IMR-90 (cell line): ENCODE data around the gene NDUFAB1. TPM values are rescaled to one million over a fixed set of nuclear protein-coding genes. Genes with fewer than 3 reads are reported as not detected.

Experiments
- ATAC-seq: fragments of 200-7000 bp; cut with Tn5 transposase; 2 replicates; pipeline ENCODE4 v1.9.1; 2020; ENCODE audit warnings: low read depth, mild to moderate bottlenecking, moderate library complexity
- BruUV-seq: library from RNA; stranded (reverse); fragments of 400-500 nt; replicated peaks from 2 replicates; lab custom pipeline; 2021; lab: Mats Ljungman, UMichigan
- CTCF ChIA-PET: fragments of 300-600 bp; formaldehyde crosslinking; extraction: SDS; loops from one replicate; lab custom pipeline; 2021; ENCODE audit warnings: antibody characterized with exemption; lab: Yijun Ruan, JAX
- POLR2A ChIA-PET: fragments of 300-600 bp; sonication (Branson Sonifier 250); formaldehyde crosslinking; loops from one replicate; lab custom pipeline; 2022; ENCODE audit warnings: antibody characterized with exemption; ENCODE audit not compliant: unreplicated experiment; lab: Charles Lee
- DNase-seq: peaks from one replicate; pipeline ENCODE4 v3.0.0; 2013
- H2AFZ ChIP-seq: replicated peaks from 2 replicates; pipeline ENCODE3; 2013; ENCODE audit warnings: low read length, mild to moderate bottlenecking; ENCODE audit not compliant: poor library complexity
- H2AK5ac ChIP-seq: 2 replicates; pipeline ENCODE4 v1.6.1; 2013; ENCODE audit warnings: low read depth, low read length, inconsistent platforms
- H2AK9ac ChIP-seq: replicated peaks from 2 replicates; pipeline ENCODE3; 2013; ENCODE audit warnings: mild to moderate bottlenecking, low read depth, low read length, moderate library complexity; ENCODE audit not compliant: poor library complexity
- H2BK120ac ChIP-seq: 2 replicates; pipeline ENCODE4 v1.6.1; 2013; ENCODE audit warnings: low read depth, low read length, inconsistent platforms
- H2BK15ac ChIP-seq: 3 replicates; pipeline ENCODE4 v1.6.1; 2013; ENCODE audit warnings: low read depth, low read length, inconsistent platforms
- H2BK20ac ChIP-seq: 2 replicates; pipeline ENCODE4 v1.6.1; 2013; ENCODE audit warnings: low read depth, mild to moderate bottlenecking, inconsistent platforms, low read length, moderate library complexity
- H2BK5ac ChIP-seq: 2 replicates; pipeline ENCODE4 v1.6.1; 2013; ENCODE audit warnings: mild to moderate bottlenecking, low read depth, low read length, inconsistent platforms; ENCODE audit not compliant: poor library complexity, severe bottlenecking
- H3K14ac ChIP-seq: replicated peaks from 2 replicates; pipeline ENCODE4 v1.6.1; 2013; ENCODE audit warnings: low read depth, low read length, inconsistent platforms
- H3K18ac ChIP-seq: 2 replicates; pipeline ENCODE4 v1.6.1; 2013; ENCODE audit warnings: low read depth, low read length, control low read depth
- H3K23ac ChIP-seq: 2 replicates; pipeline ENCODE4 v1.6.1; 2013; ENCODE audit warnings: low read depth, low read length, inconsistent platforms
- H3K27ac ChIP-seq: 2 replicates; pipeline ENCODE4 v1.5.1; 2013; ENCODE audit warnings: mild to moderate bottlenecking, control low read depth, low read length; ENCODE audit not compliant: insufficient read depth
- H3K27me3 ChIP-seq: 2 replicates; pipeline ENCODE4 v1.6.1; 2013; ENCODE audit warnings: low read length; ENCODE audit not compliant: control insufficient read depth, insufficient read depth
- H3K36me3 ChIP-seq: 2 replicates; pipeline ENCODE4 v1.6.1; 2013; ENCODE audit warnings: low read length, mixed read lengths; ENCODE audit not compliant: control insufficient read depth, insufficient read depth
- H3K4ac ChIP-seq: 2 replicates; pipeline ENCODE4 v1.6.1; 2013; ENCODE audit warnings: low read depth, low read length, inconsistent platforms
- H3K4me1 ChIP-seq: 2 replicates; pipeline ENCODE4 v1.6.1; 2013; ENCODE audit warnings: low read length, mixed read lengths; ENCODE audit not compliant: control insufficient read depth, insufficient read depth
- H3K4me2 ChIP-seq: 2 replicates; pipeline ENCODE4 v1.6.1; 2013; ENCODE audit warnings: low read depth, mild to moderate bottlenecking, control low read depth, low read length, moderate library complexity
- H3K4me3 ChIP-seq: 2 replicates; pipeline ENCODE4 v1.5.1; 2013; ENCODE audit warnings: low read depth, mild to moderate bottlenecking, control low read depth, low read length, moderate library complexity; ENCODE audit not compliant: insufficient read depth
- H3K56ac ChIP-seq: 2 replicates; pipeline ENCODE4 v1.6.1; 2013; ENCODE audit warnings: low read length, inconsistent platforms; ENCODE audit not compliant: insufficient read depth; ENCODE audit errors: extremely low read depth
- H3K79me1 ChIP-seq, 2 experiments: 2 replicates each; pipeline ENCODE4 v1.6.1; 2013; ENCODE audit warnings: low read length in 2 of 2, inconsistent platforms in 1 of 2, low read depth in 1 of 2
- H3K9ac ChIP-seq: 2 replicates; pipeline ENCODE4 v1.6.1; 2013; ENCODE audit warnings: low read depth, low read length, control low read depth
- H3K9me1 ChIP-seq: 2 replicates; pipeline ENCODE4 v1.6.1; 2013; ENCODE audit warnings: low read length, inconsistent platforms; ENCODE audit not compliant: insufficient read depth
- H3K9me3 ChIP-seq: 2 replicates; pipeline ENCODE4 v1.6.1; 2013; ENCODE audit warnings: low read length; ENCODE audit not compliant: control insufficient read depth, insufficient read depth
- H4K20me1 ChIP-seq: 2 replicates; pipeline ENCODE4 v1.6.1; 2013; ENCODE audit warnings: low read length, inconsistent platforms; ENCODE audit not compliant: insufficient read depth
- H4K5ac ChIP-seq: 2 replicates; pipeline ENCODE4 v1.6.1; 2013; ENCODE audit warnings: mild to moderate bottlenecking, low read depth, low read length, control low read depth
- H4K8ac ChIP-seq, 2 experiments: 2 replicates each; pipeline ENCODE4 v1.6.1; 2013; ENCODE audit warnings: low read depth in 2 of 2, low read length in 2 of 2, control low read depth in 1 of 2, inconsistent platforms in 1 of 2
- H4K91ac ChIP-seq: 2 replicates; pipeline ENCODE4 v1.6.1; 2013; ENCODE audit warnings: low read depth, low read length, inconsistent platforms; ENCODE audit not compliant: insufficient read depth
- CEBPB ChIP-seq: IDR thresholded peaks from 2 replicates; pipeline ENCODE4 v1.6.1; 2012; ENCODE audit warnings: low read depth, low read length, improper control_type of control experiment
- MAFK ChIP-seq: IDR thresholded peaks from 2 replicates; pipeline ENCODE4 v1.6.1; 2012; ENCODE audit warnings: low read depth, low read length, improper control_type of control experiment
- NFE2L2 ChIP-seq: fragments of 150-350 bp; IDR thresholded peaks from 2 replicates; pipeline ENCODE4 v1.6.1; 2016; ENCODE audit warnings: low read depth, mild to moderate bottlenecking, low read length
- RFX5 ChIP-seq: IDR thresholded peaks from 2 replicates; pipeline ENCODE4 v1.8.0; 2012; ENCODE audit warnings: low read depth, mild to moderate bottlenecking, low read length, moderate library complexity
- SMC3 ChIP-seq: fragments of 150-350 bp; IDR thresholded peaks from 2 replicates; pipeline ENCODE4 v1.6.1; 2016; ENCODE audit warnings: low read depth, mild to moderate bottlenecking, antibody characterized with exemption, low read length, moderate library complexity
- WGBS, 2 experiments: methylation state at CpG; one replicate each; pipeline versions ENCODE4 v1.1.5 to v1.1.7; 2013; ENCODE audit warnings: missing lambda C conversion rate in 2 of 2; ENCODE audit not compliant: insufficient read length in 1 of 2; ENCODE audit errors: extremely low coverage in 2 of 2; 5-methylcytosine and 5-hydroxymethylcytosine counted together
- dilution Hi-C: fragments of 300-500 bp; cut with HindIII; formaldehyde crosslinking; loops from one replicate; pipeline ENCODE4 v1.14.3; 2018; ENCODE audit warnings: low sequenced_read_pairs; ENCODE audit not compliant: unreplicated experiment
- in situ Hi-C: fragments of 300-500 bp; cut with MboI; formaldehyde crosslinking; loops from 3 replicates; pipeline ENCODE4 v1.14.3; 2019; ENCODE audit warnings: low sequenced_read_pairs, inconsistent platforms, mixed read lengths
- intact Hi-C: fragments of 100-400 bp; cut with micrococcal nuclease; formaldehyde crosslinking; loops from 2 replicates; pipeline ENCODE4 v1.10.0; 2022
- polyA plus RNA-seq, 3 experiments: library from polyadenylated mRNA; depleted of rRNA; stranded (reverse); fragments of >200 nt; gene quantifications; 2 replicates each; pipeline ENCODE4 v1.2.3, GENCODE V29; 2012; ENCODE audit warnings: low replicate concordance in 1 of 3
- total RNA-seq: library from RNA; depleted of rRNA; stranded (reverse); fragments of >200 nt; gene quantifications from 2 replicates; pipeline ENCODE4 v1.2.3, GENCODE V29; 2012
- TF ChIP-seq, protein P1 (sequence below): fragments of 150-350 bp; IDR thresholded peaks from 2 replicates; pipeline ENCODE4 v1.6.1; 2016; ENCODE audit warnings: low read depth, mild to moderate bottlenecking, low read length, moderate library complexity, borderline replicate concordance
- TF ChIP-seq, protein P2 (sequence below): conservative IDR thresholded peaks from 2 replicates; pipeline ENCODE4 v1.5.1; 2012; ENCODE audit warnings: mild to moderate bottlenecking, low read depth, low read length, improper control_type of control experiment
- TF ChIP-seq, protein P3 (sequence below): fragments of 150-350 bp; IDR thresholded peaks from 2 replicates; pipeline ENCODE4 v1.6.1; 2017; ENCODE audit warnings: mild to moderate bottlenecking, antibody characterized with exemption, low read length, low read depth

The NDUFAB1 gene
- total and polyA plus RNA-seq, 2 of the 4 experiments (the other 2 are of a cell fraction) = 117 to 146 TPM

DNA sequence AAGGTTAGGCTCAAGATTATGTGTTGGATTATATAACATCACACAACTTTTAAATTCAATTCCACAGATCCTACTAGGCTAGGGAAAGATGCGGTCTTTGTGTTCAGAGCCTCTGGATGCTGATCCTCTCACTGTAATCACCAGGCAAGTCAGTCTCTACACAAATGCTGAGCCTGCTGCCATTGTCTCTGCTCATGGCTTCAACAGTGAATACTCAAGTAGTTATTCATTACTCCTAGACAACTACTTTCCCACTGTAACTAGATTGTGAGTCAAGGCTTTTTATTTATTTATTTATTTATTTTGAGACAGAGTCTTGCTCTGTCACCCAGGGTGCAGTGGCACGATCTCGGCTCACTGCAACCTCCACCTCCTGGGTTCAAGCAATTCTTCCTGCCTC lies 15.8 kb upstream of the NDUFAB1 start:
- CTCF ChIA-PET = interaction anchor here (0.7 kb wide), 1 partner anchor 28 kb away, joined by 3 read pairs; no protein-coding TSS in a partner anchor
- H2BK120ac ChIP-seq = no peak overlapping the region
- H3K23ac ChIP-seq = no peak overlapping the region
- no peak overlapping the region for H2AK9ac ChIP-seq
- intact Hi-C loops (no loop called here), dilution Hi-C loops (no loop called here), in situ Hi-C loops (no loop called here)
- H3K9me3 ChIP-seq = no peaks in the 10 kb centered on the region
- H2BK20ac ChIP-seq = no peak overlapping the region
- no peak overlapping the region for H3K56ac ChIP-seq
- H4K5ac ChIP-seq = no peak overlapping the region
- no peak overlapping the region for H3K27ac ChIP-seq
- H2BK15ac ChIP-seq = no peak overlapping the region
- no peak overlapping the region for H3K4me3 ChIP-seq
- H3K4me1 ChIP-seq = no peaks in the 10 kb centered on the region
- H3K4me2 ChIP-seq = no peak overlapping the region
- H3K27me3 ChIP-seq = no peaks in the 10 kb centered on the region
- no peak overlapping the region for H3K18ac ChIP-seq
- BruUV-seq = no TSS peak
- no peak for ATAC-seq
- H2BK5ac ChIP-seq = no peak overlapping the region
- H3K36me3 ChIP-seq = peaks cover 19% of the 10 kb centered on the region
- H4K91ac ChIP-seq = no peak overlapping the region
- no peak for DNase-seq
- no peak overlapping the region for H3K9ac ChIP-seq
- H3K79me1 ChIP-seq = no peaks in the 10 kb centered on the region
- no peaks in the 10 kb centered on the region for H3K9me1 ChIP-seq
- POLR2A ChIA-PET = no interaction called here
- WGBS, 2 experiments = 100% methylated on average over 1 of the region's 3 CpGs; no CpG with 5 or more reads in 1 of the 2 experiments
- no peak overlapping the region for H3K4ac ChIP-seq
- no peak for TF ChIP-seq NFE2L2
- TF ChIP-seq, protein P1, sequence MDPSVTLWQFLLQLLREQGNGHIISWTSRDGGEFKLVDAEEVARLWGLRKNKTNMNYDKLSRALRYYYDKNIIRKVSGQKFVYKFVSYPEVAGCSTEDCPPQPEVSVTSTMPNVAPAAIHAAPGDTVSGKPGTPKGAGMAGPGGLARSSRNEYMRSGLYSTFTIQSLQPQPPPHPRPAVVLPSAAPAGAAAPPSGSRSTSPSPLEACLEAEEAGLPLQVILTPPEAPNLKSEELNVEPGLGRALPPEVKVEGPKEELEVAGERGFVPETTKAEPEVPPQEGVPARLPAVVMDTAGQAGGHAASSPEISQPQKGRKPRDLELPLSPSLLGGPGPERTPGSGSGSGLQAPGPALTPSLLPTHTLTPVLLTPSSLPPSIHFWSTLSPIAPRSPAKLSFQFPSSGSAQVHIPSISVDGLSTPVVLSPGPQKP = no peak
- TF ChIP-seq RFX5 = no peak
- TF ChIP-seq, protein P2, sequence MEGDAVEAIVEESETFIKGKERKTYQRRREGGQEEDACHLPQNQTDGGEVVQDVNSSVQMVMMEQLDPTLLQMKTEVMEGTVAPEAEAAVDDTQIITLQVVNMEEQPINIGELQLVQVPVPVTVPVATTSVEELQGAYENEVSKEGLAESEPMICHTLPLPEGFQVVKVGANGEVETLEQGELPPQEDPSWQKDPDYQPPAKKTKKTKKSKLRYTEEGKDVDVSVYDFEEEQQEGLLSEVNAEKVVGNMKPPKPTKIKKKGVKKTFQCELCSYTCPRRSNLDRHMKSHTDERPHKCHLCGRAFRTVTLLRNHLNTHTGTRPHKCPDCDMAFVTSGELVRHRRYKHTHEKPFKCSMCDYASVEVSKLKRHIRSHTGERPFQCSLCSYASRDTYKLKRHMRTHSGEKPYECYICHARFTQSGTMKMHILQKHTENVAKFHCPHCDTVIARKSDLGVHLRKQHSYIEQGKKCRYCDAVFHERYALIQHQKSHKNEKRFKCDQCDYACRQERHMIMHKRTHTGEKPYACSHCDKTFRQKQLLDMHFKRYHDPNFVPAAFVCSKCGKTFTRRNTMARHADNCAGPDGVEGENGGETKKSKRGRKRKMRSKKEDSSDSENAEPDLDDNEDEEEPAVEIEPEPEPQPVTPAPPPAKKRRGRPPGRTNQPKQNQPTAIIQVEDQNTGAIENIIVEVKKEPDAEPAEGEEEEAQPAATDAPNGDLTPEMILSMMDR = no peak
- TF ChIP-seq SMC3 = no peak
- no peak for TF ChIP-seq MAFK
- TF ChIP-seq, protein P3, sequence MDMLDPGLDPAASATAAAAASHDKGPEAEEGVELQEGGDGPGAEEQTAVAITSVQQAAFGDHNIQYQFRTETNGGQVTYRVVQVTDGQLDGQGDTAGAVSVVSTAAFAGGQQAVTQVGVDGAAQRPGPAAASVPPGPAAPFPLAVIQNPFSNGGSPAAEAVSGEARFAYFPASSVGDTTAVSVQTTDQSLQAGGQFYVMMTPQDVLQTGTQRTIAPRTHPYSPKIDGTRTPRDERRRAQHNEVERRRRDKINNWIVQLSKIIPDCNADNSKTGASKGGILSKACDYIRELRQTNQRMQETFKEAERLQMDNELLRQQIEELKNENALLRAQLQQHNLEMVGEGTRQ = no peak
- no peak for TF ChIP-seq CEBPB
- no peak overlapping the region for H3K14ac ChIP-seq
- H4K8ac ChIP-seq = no peak overlapping the region
- no peaks in the 10 kb centered on the region for H4K20me1 ChIP-seq
- no peak overlapping the region for H2AK5ac ChIP-seq
- H2AFZ ChIP-seq = no peak overlapping the region
